D721Med (cell line): ENCODE data around the gene PCYT1B.

Experiments
- DNase-seq: peaks from one replicate; pipeline ENCODE4 v3.0.0; 2011; ENCODE audit warnings: low spot score; ENCODE audit not compliant: insufficient read length
- FAIRE-seq: peaks from 2 replicates; lab custom pipeline; 2011; peaks lifted over from hg19 to GRCh38; lab: Jason Lieb, UNC
- TF ChIP-seq, protein P1 (sequence below): IDR thresholded peaks from 2 replicates; pipeline ENCODE4 v1.5.1; 2012; ENCODE audit warnings: mild to moderate bottlenecking, control low read depth; ENCODE audit not compliant: insufficient read depth; ENCODE audit errors: missing control alignments

Gene PCYT1B

GRCh38 chrX:24601858-24602257 is 45.3 kb downstream of the PCYT1B start:
- FAIRE-seq (peak; percentile 73), DNase-seq (no peak)
- TF ChIP-seq, protein P1, sequence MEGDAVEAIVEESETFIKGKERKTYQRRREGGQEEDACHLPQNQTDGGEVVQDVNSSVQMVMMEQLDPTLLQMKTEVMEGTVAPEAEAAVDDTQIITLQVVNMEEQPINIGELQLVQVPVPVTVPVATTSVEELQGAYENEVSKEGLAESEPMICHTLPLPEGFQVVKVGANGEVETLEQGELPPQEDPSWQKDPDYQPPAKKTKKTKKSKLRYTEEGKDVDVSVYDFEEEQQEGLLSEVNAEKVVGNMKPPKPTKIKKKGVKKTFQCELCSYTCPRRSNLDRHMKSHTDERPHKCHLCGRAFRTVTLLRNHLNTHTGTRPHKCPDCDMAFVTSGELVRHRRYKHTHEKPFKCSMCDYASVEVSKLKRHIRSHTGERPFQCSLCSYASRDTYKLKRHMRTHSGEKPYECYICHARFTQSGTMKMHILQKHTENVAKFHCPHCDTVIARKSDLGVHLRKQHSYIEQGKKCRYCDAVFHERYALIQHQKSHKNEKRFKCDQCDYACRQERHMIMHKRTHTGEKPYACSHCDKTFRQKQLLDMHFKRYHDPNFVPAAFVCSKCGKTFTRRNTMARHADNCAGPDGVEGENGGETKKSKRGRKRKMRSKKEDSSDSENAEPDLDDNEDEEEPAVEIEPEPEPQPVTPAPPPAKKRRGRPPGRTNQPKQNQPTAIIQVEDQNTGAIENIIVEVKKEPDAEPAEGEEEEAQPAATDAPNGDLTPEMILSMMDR: no peak

DNA sequence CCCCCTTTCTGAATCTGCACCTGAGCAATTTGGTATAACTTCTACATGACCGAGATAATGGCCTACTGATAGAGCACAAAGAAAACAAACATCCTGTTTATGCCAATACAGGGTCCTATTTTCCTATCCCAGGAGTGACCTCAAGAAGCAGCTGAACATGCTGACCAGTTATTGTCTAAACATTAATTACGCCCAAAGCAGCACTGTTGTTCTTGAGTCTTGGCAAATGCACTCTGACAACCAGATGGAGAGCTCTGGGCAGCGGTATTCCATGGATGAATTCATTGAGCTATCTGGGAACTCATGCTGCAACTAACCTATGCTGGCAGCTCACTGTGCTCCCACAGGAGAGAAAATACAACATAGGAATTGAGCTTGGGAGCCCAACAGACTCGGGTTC is 52.6 kb downstream of the PCYT1B start:
- TF ChIP-seq, protein P1: no peak
- no peak for FAIRE-seq
- no peak for DNase-seq

DNA sequence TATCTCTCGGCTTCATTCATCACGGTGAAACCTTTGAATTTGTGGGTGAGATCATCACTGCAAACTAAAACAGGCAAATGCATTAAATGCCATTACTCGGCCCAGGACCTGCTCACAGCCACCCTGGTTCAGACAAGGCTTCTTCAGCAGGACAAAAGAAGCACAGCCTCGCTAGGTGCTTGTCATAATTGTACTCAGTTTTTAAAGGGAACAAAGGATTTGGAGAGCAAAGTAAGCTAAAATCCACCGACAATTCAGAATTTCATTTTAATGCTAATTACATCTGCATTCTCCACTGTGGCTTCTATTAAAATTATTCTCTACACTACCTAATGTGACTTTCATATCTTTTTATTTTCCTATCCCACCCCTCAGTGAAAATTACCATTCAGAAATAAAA is 57.0 kb downstream of the PCYT1B start:
- DNase-seq (no peak), FAIRE-seq (no peak)
- TF ChIP-seq, protein P1: no peak

DNA sequence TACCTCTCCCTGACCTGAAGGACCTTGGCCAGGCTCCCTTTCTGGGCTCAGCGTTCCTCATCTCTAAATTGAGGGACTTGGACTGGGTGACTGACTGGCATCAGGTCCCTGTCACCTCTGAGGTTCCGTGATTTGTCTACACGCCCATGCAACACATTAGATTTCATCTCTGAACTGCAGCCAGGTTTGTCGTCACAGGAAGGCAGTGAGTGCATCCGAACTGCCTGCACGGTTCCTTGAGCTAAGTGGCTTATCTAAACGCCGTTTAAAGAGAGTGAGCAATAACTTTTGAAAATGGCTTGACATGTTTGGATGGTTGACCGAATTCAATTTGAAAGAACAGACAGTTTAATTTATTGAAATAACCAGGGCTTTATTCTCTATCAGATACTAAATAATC is 70.1 kb downstream of the PCYT1B start:
- TF ChIP-seq, protein P1: no peak
- FAIRE-seq (no peak), DNase-seq (no peak)

- TF ChIP-seq, protein P1: no peak
- DNase-seq (no peak), FAIRE-seq (peak; percentile 35)
Observed at GRCh38 chrX:24575496-24575895, 71.7 kb downstream of the PCYT1B start.

- DNase-seq: no peak
- no peak for FAIRE-seq
- TF ChIP-seq, protein P1: no peak
Observed at GRCh38 chrX:24574743-24575142, 72.4 kb downstream of the PCYT1B start.

DNA sequence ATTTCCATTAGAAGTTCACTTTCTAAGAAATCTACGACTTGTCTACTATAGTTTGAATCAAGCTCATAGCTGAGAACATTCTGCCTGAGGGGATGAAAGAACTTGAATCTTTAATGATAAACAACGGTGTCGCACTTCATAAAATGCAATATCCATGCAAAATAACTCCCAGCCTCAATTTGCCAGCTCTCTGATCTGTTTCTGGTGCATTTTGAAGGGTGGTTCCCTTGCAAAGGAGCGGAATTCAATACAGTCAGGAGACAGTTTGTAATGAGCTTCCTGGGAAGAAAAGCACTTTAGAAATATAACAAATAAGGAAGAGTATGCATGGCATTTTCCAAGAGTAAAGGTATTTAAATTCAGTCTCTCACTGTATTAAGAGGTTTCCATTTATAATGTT is 80.0 kb downstream of the PCYT1B start:
- FAIRE-seq (no peak), DNase-seq (no peak)
- TF ChIP-seq, protein P1: no peak
